Fibroblast of the conjunctiva (primary cell): ENCODE measurements around the gene NOS1AP.
"Not testable (repeated sequence)": the region's sequence is repeated elsewhere in the genome, so short reads cannot be mapped to it uniquely, and the experiment has no call there.

Source experiments
- DNase-seq: peaks from one replicate; pipeline ENCODE4 v3.0.0-alpha.2; 2010; ENCODE audit warnings: low read depth

The NOS1AP gene

DNA sequence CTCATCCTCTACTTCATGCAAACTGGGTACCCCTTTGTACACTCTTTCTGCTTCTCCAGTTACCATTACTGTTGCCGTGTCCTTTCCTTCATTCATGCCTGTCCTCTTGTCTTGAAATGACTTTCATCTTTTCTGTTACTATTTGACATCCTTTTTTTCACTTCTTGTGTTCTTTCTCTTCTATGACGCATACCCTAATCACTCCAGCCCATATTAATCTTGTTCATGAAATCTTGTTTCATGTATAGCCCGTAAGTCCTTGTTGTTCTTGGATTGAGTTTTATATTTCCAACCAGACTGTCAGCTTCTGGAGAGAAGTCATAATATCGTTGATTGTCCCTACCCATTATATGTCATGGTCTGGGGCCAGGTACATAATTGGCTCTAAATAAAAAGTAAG, 126.1 kb downstream of the NOS1AP start:
- no peak for DNase-seq

DNA sequence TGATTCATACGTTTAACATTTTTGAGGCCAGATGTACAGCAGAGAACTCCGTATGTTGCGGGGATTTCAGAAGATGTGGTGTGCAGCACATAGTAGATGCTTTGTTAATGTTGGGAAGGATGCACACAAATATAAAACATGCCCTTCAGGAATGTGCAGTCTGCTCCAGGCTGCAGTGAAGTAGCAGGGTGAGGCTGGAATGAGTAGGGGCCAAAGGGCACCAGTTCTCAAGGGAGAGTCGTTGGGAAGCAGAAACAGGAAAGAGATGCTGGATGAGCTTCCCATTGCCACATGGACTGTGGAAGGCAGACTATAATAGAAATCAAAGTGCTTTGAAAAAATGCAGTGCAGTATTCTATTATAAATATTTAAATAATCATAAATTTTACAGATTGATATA, 126.9 kb downstream of the NOS1AP start:
- DNase-seq, result no peak

DNA sequence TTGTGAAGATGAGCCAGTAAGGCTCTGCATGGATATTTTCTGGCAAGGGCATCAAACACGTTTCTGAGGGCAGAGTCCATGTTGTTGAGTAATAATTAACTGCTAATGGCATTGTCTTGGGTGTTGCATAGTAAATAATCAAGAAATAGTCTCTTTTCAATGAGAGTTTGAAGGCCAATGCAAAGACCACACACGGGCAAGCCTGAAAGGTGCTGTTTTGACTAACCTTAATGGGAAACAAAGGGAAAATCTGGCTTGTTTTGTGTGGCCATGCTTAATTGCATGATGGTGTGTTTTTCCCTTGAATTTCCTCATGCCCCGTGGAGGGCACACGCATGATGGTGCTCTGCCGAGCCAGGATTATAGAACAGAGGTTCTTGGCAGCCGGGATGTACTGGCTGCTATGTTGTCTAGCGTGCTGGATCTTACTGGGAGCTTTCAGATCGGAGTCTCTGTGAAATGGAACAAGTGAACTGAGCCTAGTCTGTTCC, 127.6 kb downstream of the NOS1AP start:
- DNase-seq, result no peak

DNA sequence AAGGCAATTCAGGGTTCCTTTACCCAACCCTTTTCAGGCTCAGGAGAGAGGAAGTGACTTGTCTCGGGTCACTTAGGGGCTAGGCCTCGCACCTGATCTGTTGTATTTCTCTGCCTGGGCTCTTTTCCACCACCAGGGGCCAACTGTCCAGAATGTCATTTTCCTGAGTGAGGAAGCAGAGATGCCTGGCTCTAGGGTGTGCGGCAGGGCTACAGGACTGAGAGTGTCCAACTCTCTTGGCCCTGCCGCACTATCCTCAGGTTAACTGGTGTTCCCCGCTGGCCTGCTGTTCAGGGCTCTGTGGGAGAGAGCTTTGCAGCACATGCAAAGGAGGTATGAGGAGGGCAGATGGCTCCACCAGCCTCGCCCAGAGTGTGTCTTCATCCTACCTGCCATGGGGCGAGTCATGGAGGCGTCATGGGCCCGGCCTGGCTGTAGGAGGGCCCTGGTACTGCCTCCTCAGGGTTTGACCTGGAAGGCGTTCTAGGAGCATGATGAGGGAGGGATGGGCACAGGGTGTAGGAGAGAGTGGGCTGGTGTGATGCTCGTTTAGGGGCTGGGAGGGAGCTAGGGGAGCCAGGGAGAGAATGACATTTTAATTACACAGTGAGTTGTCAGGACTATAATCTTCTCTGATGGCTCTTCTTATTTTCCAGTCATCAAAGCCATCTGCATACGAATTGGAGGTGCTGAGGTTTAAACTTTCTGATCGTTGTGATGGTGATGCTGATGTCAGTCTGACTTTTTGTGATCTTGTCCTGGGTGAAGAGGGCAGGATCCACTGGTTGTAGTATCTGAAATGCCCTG, 128.3 kb downstream of the NOS1AP start:
- DNase-seq, result no peak

DNA sequence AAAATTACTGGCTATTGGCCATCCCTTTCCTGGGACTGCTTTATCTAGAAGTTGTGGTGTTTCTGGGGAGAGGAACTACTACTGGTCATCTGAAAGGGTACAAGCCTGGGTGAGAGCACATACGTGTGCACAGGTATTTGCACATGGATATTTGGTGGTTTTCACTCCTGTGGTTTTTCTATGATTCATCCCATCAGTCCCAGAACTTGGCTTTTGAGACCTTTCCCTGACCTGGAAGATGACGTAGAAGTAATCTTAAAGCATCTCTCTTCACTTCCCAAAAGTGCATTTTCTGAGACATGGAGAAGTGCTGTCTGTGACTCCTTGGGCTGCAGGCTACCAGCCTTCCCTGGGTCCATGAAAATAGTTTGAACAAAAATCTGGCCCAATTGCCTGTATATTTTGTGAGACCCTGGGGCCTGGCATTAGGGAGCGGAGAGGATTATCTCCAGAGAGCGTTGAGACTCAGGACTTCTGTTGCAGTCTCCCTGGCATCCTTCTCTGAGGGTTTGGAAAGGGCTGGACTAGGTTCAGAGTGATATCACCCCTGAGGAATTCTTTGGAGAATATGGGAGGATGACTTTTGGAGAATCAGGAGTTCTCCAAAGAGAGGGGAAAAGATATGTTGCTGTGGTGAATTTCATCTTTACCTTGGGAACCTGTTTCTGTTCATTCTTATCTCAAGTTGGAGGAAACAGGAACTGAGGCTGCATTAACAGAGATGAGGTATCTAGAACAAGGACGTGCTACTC, 130.8 kb downstream of the NOS1AP start:
- DNase-seq, result no peak

DNA sequence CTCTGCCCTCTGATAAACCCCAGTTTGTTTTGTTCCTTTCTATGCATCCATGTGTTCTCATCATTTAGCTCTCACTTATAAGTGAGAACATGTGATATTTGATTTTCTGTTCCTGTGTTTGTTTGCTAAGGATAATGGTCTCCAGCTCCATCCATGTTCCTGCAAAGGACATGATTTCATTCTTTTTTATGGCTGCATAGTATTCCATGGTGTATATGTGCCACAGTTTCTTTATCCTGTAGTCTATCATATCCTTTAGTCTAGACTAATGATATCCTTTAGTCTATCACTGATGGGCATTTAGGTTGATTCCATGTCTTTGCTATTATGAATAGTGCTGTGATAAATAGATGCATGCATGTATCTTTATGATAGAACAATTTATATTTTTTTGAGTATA, 131.6 kb downstream of the NOS1AP start:
- not testable (repeated sequence) for DNase-seq

DNA sequence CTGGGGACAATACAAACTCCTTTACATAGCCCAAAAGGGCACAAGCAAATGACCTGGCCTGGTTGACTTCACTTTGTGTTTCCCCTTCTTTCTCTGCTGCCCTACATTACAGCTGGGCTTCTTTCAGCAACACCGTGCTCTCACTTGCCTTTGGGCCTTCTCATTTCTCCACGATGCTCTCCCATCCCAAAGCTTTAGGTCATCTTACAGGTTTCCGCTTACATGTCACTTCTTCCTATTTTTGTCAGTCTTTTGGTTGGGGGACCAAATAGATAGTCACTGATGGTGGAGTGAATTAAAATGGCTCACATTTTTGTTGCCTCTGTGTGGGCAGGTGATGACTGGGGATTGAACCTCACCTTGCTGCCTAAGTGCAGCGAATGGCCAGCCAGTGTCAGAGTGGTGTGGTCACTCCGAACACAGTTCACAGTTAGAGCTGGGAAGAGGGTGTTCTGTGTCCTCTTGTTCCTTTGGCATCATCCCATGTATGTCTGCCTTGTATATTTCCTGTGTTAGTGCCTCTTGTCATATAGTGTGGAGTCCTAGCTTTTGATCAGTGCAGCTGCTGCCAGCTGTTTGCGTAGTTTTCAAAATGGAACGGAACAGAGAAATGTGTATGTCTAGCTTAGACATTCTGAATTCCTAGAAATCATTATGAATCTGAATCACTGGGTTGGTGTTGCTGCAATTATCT, 134.8 kb downstream of the NOS1AP start:
- DNase-seq, result no peak

DNA sequence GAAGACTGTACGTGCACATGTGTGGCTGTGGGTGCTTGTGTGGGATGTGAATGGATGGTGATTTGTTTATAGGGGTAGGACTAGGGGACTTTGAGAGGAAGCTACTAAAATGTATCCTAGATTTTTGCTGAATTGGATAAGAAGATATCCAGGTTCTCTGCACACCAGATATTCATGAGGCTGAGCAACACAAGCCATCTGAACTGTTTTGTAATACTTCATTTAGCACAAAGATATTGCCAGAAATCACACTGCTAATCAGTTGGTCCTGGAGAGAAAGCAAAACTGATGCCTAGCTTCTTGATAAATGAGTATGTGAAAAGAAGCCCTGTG, 135.3 kb downstream of the NOS1AP start:
- DNase-seq, result no peak

DNA sequence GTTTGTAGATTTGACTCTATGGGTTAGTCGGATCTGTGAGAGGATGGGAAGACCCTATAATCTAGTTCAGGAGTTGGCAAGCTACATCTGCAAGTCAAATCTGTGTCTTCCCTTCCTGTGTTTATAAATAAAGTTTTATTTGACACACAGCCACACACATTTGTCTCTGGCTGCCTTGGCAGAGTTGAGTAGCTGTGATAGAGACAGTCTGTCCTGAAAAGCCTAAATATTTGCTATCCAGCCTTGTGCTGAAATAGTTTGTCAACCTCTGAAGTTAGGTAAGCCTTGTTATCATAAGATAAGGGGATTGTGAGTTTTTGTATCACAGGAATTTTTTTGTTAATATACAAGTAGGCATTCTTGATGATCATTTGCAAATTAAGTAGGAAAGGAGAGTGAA, 136.8 kb downstream of the NOS1AP start:
- DNase-seq, result no peak

DNA sequence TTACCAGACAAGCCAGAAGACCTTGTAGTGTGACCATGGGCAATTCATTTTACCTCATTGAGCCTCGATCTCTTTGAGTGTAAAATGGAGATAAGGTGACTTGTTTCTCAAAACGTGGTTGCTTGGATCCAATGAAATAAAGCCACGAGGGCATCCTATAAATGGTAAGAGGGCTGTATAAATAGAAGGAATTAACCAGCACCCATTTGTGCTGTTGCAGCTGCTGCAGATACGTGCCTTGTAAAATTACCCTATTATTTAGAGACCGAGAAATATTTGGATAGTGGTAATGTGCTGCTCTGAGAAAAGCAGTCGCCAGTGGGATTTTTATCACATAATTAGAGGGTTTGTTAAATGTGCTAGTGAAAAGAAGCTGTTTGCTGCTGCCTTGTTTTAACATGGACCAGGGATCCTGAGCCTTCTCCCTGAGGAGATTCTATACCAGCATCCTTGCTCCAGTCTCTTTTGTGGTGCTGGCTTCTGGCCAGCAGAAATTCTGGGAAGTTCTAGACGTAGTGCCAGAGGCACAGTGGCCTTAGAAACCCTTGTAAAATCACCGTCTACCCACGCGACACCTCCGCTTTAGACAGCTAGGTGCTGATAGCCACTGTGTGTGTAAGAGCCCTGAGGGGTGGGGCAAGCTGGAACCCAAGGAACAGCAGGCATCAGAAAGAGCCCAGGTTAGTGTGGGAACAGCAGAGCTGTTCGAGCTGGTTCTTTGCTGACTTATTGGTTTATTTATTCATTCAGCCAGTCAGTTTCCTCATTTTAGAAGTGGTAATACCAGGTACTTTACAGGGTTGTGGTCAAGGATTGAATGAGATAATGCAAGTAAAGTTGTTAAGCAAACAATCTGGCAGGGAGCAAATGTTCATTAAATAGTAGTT, 137.5 kb downstream of the NOS1AP start:
- DNase-seq, result no peak

DNA sequence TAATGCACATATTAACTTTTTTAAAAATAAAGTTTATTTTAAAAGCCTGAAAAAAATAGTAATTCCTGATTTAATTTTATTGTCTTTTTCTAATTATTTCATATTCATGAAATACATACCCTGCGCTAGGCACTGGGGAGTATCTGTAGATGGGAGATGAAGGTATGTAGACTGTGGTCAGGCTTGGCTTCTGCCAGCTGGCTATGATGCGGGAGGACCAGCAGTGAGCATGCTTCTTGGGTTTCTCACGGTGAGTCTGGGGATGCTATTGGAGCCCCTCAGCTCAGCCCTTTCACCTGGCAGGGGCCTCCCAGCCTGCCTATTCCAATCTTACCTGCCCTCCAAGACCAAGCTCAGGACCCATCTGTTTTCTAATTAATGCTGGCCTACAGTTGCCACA, 138.4 kb downstream of the NOS1AP start:
- no peak for DNase-seq

DNA sequence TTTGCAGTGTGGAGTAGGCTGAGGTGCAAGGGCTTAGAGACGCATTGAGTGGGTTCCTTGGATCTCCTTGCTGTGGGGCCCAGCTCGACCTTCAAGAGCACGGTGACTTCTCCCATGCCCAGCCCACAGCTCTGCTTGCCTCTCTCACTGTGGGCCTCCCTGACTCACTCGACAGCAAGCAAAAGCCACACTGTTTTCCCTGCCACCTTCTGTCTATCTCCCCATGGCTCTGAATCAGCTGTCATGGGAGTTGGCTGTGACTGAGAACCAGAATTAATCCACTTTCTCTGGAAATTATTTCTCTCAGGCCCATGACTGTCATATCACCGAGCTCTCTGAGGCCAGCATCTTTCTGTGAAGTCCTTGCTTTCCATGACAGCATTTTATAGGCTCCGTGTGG, 140.7 kb downstream of the NOS1AP start:
- no peak for DNase-seq

DNA sequence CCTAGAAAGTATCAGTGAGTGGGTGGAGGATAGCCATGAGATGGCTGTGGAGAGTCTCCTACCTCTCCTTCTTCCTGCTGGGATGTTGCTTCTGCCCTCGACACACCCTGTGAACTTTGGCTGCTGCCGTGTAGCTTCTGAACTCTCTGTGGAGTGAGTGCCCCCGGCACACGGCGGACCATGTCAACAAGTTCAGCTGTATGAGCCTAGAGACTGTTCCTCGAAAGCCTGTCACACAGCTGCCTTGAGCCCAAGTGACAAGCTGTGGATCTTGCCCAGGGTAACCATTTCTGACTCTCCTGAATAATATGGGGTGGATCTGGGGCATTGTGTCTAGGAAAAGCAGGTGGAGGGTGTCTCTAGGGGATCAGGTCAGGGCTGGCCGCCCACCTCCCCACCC, 143.2 kb downstream of the NOS1AP start:
- DNase-seq, result no peak

DNA sequence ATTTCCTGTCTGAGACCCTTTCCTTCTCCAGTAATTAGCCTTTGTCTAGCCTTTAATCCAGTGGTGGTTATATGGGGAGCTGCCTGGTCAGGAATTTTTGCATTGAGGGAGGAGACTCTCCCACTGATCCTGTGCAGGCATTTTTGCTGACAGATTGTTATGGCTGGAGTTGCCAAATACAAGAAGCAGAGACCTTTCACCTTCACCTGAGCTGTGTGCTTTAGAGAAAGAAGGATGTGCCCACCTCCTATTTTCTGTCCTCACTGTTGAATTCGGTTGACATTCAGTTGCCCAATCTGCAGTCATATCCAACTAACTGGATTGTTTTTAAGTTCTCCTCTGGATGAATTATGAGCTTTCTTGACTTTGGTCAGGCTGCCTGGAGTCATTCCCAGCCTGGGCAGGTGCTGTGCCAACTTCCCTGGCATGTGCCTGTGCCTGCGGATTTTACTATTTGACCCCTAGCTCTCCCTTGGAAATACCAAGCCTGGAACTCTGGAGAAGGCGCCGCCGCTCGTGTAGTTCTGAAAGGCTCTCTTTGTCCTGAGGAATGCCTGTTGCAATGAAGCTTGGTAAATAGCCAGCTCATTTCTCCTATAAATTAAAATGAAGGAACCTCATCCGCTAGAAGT, 143.9 kb downstream of the NOS1AP start:
- no peak for DNase-seq

DNA sequence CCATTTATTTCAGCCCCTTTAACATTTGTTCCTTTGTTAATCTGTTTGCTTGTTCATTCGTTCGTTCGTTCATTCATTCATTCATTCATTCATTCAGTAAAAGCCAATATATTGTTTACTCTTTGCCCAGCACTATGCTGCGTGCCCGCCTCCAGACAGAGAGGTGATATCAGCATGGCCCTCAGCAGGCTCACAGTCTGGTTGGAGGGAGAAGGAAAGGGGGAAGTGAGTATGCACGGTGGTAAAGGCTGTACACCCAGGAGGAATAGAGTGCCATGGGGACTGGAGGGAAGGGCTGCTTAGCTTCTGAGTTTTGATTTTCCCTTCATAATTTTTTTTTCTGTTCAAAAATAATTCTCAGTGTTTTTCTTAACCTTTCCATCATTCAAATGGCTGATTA, 144.7 kb downstream of the NOS1AP start:
- no peak for DNase-seq

DNA sequence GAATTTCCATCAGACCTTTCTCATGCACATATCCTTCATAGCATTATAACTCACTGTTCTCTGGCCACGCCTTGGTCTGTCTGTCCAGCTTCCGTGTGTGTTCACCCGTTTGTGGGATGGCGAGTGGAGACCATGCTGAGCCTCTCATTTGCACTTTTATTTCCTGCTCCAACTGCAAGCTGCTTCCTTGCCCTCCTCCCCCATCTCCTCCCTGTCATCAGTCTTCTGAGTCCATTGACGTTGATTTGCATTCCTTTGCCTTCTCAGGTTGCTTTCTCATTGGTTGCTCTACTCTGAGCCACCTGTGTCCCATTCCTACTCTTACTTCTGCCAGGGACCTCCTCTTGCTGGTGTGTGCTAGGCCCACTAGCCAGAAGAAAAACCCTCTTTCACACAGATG, 146.4 kb downstream of the NOS1AP start:
- DNase-seq, result no peak

DNA sequence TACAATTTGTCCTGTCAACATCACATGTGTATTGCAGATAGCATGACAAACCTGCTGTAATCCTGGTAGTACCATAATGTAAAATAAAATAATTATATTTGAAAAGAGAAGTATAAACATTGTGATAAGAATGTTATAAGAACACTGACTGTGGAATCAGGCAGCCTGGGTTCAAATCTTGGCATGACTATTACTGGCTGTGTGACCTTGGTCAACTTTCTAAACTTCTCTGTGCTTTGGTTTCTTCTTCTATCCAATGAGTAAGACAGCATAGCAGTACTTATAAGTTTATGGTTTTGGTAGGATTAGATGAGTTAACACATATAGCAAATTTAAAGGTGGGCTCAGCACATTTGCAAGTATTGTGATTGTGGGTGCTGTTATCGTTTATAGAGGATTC, 147.1 kb downstream of the NOS1AP start:
- no peak for DNase-seq

DNA sequence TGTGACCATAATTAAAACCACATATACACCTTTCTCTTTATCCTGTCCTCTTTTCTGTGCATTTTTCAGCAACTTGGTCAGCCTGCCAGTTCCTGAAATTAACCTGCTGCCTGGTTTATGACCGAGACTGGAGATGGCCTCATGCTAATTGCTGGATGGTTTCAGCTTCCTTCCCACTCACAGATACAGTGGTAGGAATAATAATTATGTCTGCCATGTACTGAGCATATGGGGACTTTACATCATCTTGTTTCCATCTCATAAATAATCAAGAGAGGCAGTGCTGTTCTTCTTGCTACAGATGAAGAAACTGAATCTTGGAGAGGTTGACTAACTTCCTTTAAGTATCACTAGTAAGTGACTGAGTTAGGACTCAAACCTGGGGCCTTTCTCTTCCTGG, 148.2 kb downstream of the NOS1AP start:
- no peak for DNase-seq

DNA sequence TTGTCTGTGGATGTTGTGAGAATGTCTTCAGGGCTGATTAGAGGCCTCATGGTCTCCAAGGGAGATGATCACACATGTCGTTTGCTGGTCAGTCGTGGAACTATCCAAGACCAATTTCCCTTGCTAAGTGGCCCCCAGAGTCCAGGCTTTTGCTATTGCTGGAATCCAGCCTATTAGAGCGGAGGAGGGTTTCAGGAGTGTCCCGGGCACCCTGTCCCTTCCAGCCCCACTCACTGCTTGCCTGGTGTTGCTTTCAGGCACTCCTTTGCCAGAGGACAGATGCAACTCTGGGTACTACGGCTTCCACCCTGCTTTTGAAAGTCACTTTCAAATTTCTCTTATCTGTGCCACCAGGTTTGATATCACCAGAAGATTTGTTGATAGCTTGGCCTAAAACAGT, 149.1 kb downstream of the NOS1AP start:
- no peak for DNase-seq

DNA sequence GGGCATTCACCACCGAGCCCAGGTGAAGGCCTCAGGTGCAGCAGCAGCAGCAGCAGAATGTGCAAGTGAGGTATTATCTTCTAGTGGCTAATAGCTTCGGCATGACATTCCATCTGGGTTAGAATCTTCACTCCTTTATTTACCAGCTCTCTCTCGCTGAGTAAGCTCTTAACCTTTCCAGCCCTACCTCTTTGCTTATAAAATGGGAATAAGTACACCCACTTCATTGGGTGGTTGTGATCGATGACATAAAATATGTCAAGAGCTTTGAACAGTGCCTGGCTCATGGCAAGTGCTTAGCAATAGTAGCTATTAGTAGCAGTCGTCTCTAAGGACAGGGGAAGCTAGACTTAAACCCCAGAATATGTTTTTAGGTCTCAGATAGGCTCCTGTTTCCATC, 149.5 kb downstream of the NOS1AP start:
- DNase-seq, result no peak

DNA sequence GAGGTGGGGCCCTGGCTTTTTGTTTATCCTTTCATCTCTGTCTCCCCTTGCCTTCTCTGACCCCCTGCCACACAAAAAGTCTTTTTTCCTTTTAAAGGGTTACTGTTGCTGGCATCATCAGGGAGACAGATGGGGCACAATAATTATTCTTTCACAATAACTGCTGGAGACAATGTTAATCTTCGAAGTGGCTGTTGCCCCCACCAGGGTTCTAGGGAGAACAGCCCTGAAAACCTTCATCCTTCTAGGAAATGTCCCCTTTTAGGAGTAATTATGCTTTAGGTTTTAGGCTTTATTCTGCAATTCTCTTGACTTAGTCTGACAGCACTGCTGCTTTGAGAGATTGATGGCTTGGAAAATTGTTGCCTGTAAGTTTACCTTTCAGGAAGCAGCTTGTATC, 150.0 kb downstream of the NOS1AP start:
- DNase-seq, result no peak
